Measurements from ENCODE around the gene PEX14.

GRCh38 chr1:10575616-10576015 lies 100.9 kb downstream of the PEX14 start:
- TF ChIP-seq TEAD4 (IDR thresholded peaks at IDR 0.05) (peak; percentile 14; the same call in 1 of the 2 replicates), USF1 (IDR thresholded peaks at IDR 0.05) (no peak), YY1 (IDR thresholded peaks at IDR 0.05; ENCODE audit: low read depth) (no peak), EP300 (IDR thresholded peaks at IDR 0.05; ENCODE audit: borderline replicate concordance) (no peak), RAD21 (IDR thresholded peaks at IDR 0.05; ENCODE audit: low read depth) (no peak)

All from Ishikawa (cell line).